ENCODE measurements around the gene SPIRE2. TPM values are rescaled to one million over a fixed set of nuclear protein-coding genes. Genes with fewer than 3 reads are reported as not detected.

The SPIRE2 gene
- total and polyA plus RNA-seq, 2 donors (not counting 1 experiment from before 2014, with no cell fraction given), result 0.98 to 2.0 TPM

DNA sequence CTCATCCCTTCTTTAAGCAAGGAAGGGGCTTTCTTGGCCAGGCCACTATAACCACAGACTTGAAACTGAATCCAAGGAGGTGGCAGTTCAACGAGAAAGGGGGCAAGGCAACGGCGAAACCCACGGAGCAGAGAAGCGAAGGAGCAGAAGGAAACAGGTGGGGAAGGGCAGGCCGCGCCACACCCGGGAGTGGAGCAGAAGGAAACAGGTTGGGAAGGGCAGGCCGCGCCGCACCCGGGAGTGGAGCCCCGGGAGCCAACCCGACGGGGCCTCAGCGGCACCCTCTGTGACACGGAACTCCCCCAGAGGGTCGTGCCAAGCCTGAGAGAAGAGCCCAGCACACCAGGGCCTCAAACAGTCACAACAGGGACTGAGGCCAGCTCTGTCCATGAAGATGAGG is 32.2 kb upstream of the SPIRE2 start:
- WGBS (ENCODE audit: insufficient coverage), result 98% methylated on average over 18 of the region's 18 CpGs
- DNase-seq, result no peak
- CTCF ChIA-PET, result interaction anchor here (10.6 kb wide), 1 partner anchor 91 kb away, joined by 171 read pairs; no protein-coding TSS in a partner anchor
- no peaks in the 10 kb centered on the region for H3K9me3 Mint-ChIP-seq (ENCODE audit: insufficient read depth)
- H3K4me1 Mint-ChIP-seq, result peaks cover 2% of the 10 kb centered on the region
- Histone ChIP-seq H3K4me3 (ENCODE audit: control extremely low read depth in 1 of 5, extremely low read depth in 1 of 5, insufficient read depth in 1 of 5, low read depth in 2 of 5, low read length in 4 of 5) (no peak overlapping the region), H3K27me3 (replicated peaks in 1 of 4; ENCODE audit: control extremely low read depth in 1 of 4, control insufficient read depth in 3 of 4, insufficient read depth in 4 of 4, low read length in 3 of 4) (no peaks in the 10 kb centered on the region), H3K36me3 (replicated peaks in 1 of 2; ENCODE audit: control extremely low read depth in 1 of 2, control insufficient read depth in 1 of 2, extremely low read depth in 1 of 2, insufficient read depth in 2 of 2, low read length in 1 of 2) (peaks cover 0 to 3% of the 10 kb centered on the region in 2 experiments), H4K20me1 (ENCODE audit: control insufficient read depth, insufficient read depth, low read length, poor library complexity, severe bottlenecking) (no peaks in the 10 kb centered on the region), H3K79me2 (ENCODE audit: control insufficient read depth, insufficient read depth, low read length) (no peaks in the 10 kb centered on the region), H3K27ac (ENCODE audit: low read length in 2 of 2) (no peak overlapping the region), H3K4me1 (ENCODE audit: control insufficient read depth in 2 of 2, insufficient read depth in 2 of 2, low read length in 2 of 2) (peaks cover 0 to 4% of the 10 kb centered on the region in 2 donors), H3K9me3 (ENCODE audit: control extremely low read depth in 1 of 3, control insufficient read depth in 2 of 3, insufficient read depth in 1 of 3, low read length in 2 of 3) (no peaks in the 10 kb centered on the region), H3K9ac (ENCODE audit: low read length) (no peak overlapping the region), H3K4me2 (replicated peaks; ENCODE audit: low read depth, low read length, poor library complexity, severe bottlenecking) (no peak overlapping the region), H2AFZ (ENCODE audit: insufficient read depth, low read depth, low read length, poor library complexity, severe bottlenecking) (no peak overlapping the region)
- TF ChIP-seq, protein P1, sequence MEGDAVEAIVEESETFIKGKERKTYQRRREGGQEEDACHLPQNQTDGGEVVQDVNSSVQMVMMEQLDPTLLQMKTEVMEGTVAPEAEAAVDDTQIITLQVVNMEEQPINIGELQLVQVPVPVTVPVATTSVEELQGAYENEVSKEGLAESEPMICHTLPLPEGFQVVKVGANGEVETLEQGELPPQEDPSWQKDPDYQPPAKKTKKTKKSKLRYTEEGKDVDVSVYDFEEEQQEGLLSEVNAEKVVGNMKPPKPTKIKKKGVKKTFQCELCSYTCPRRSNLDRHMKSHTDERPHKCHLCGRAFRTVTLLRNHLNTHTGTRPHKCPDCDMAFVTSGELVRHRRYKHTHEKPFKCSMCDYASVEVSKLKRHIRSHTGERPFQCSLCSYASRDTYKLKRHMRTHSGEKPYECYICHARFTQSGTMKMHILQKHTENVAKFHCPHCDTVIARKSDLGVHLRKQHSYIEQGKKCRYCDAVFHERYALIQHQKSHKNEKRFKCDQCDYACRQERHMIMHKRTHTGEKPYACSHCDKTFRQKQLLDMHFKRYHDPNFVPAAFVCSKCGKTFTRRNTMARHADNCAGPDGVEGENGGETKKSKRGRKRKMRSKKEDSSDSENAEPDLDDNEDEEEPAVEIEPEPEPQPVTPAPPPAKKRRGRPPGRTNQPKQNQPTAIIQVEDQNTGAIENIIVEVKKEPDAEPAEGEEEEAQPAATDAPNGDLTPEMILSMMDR (IDR thresholded peaks at IDR 0.05), result no peak
- no peak for TF ChIP-seq EZH2 (IDR thresholded peaks at IDR 0.05; ENCODE audit: borderline replicate concordance, insufficient read depth, low read depth, low read length, poor library complexity, severe bottlenecking)
- H3K4me3 Mint-ChIP-seq, result no peak overlapping the region
- no peaks in the 10 kb centered on the region for H3K27me3 Mint-ChIP-seq
- no peak for ATAC-seq (ENCODE audit: low read depth)
- intact Hi-C loops (cut with micrococcal nuclease), result no loop called here
- H3K27ac Mint-ChIP-seq, result no peak overlapping the region
- POLR2A ChIA-PET, result interaction anchor here (0.6 kb wide), 1 partner anchor 230 kb away, joined by 4 read pairs; no protein-coding TSS in a partner anchor

DNA sequence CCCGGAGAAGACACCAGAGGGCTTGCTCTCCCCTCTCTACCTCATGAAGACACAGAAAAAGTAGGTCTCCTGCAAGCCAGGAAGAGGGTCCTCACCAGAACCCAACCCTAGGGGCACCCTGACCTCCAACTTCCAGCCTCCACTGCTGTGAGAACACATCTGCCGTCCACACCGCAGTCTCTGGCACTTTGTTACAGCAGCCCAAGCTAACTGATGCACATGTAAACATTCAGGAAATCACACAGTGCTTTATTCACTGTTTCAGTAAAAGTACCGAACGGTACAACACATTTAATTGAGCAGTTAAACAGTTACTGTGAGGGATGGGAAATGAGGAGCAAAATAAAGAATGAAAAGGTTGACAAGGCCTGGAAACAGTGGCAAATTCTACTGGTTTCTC is 30.1 kb upstream of the SPIRE2 start:
- Mint-ChIP-seq H3K27me3 (no peaks in the 10 kb centered on the region), H3K27ac (no peak overlapping the region), H3K4me3 (no peak overlapping the region), H3K9me3 (ENCODE audit: insufficient read depth) (no peaks in the 10 kb centered on the region), H3K4me1 (peaks cover under 1% of the 10 kb centered on the region)
- ChIA-PET CTCF (no interaction called here), POLR2A (no interaction called here)
- ATAC-seq (ENCODE audit: low read depth) (no peak), DNase-seq (no peak)
- no peaks in the 10 kb centered on the region for H4K20me1 ChIP-seq (ENCODE audit: control insufficient read depth, insufficient read depth, low read length, poor library complexity, severe bottlenecking)
- H2AFZ ChIP-seq (ENCODE audit: insufficient read depth, low read depth, low read length, poor library complexity, severe bottlenecking), result no peak overlapping the region
- no peak overlapping the region for H3K4me3 ChIP-seq (ENCODE audit: control extremely low read depth in 1 of 5, extremely low read depth in 1 of 5, insufficient read depth in 1 of 5, low read depth in 2 of 5, low read length in 4 of 5)
- no peak overlapping the region for H3K4me2 ChIP-seq (replicated peaks; ENCODE audit: low read depth, low read length, poor library complexity, severe bottlenecking)
- no peaks in the 10 kb centered on the region for H3K27me3 ChIP-seq (replicated peaks in 1 of 4; ENCODE audit: control extremely low read depth in 1 of 4, control insufficient read depth in 3 of 4, insufficient read depth in 4 of 4, low read length in 3 of 4)
- H3K36me3 ChIP-seq (replicated peaks in 1 of 2; ENCODE audit: control extremely low read depth in 1 of 2, control insufficient read depth in 1 of 2, extremely low read depth in 1 of 2, insufficient read depth in 2 of 2, low read length in 1 of 2), result peaks cover 0 to 3% of the 10 kb centered on the region in 2 experiments
- H3K9ac ChIP-seq (ENCODE audit: low read length), result no peak overlapping the region
- TF ChIP-seq EZH2 (IDR thresholded peaks at IDR 0.05; ENCODE audit: borderline replicate concordance, insufficient read depth, low read depth, low read length, poor library complexity, severe bottlenecking), result no peak
- TF ChIP-seq, protein P1 (IDR thresholded peaks at IDR 0.05), result no peak
- no peaks in the 10 kb centered on the region for H3K79me2 ChIP-seq (ENCODE audit: control insufficient read depth, insufficient read depth, low read length)
- peaks cover 0 to under 1% of the 10 kb centered on the region in 2 donors for H3K4me1 ChIP-seq (ENCODE audit: control insufficient read depth in 2 of 2, insufficient read depth in 2 of 2, low read length in 2 of 2)
- WGBS (ENCODE audit: insufficient coverage), result 96% methylated on average over 2 of the region's 5 CpGs
- H3K9me3 ChIP-seq (ENCODE audit: control extremely low read depth in 1 of 3, control insufficient read depth in 2 of 3, insufficient read depth in 1 of 3, low read length in 2 of 3), result no peaks in the 10 kb centered on the region
- intact Hi-C loops (cut with micrococcal nuclease), result no loop called here
- H3K27ac ChIP-seq (ENCODE audit: low read length in 2 of 2), result no peak overlapping the region
